LHCN-M2 (cell line): ENCODE results near the gene SIRPA. TPM values are rescaled to one million over a fixed set of nuclear protein-coding genes. Genes with fewer than 3 reads are reported as not detected.
A peak's percentile ranks its signal among the peaks of the same experiment; 100 is the strongest.

Experiments
- DNase-seq: peaks from one replicate; pipeline ENCODE4 v3.0.0-alpha.2; 2012; ENCODE audit warnings: low read depth
- polyA plus RNA-seq: library from polyadenylated mRNA; unstranded; fragments of >200 nt; gene quantifications from one replicate; pipeline ENCODE4 v1.2.1, GENCODE V29; 2012; ENCODE audit warnings: missing spikeins
- total RNA-seq: library from RNA; depleted of rRNA; stranded (reverse); fragments of >200 nt; gene quantifications from 2 replicates; pipeline ENCODE4 v1.2.3, GENCODE V29; 2014; rRNA removed

The SIRPA gene
- total RNA-seq: 7.8 and 7.9 TPM in 2 replicates
- 45.1 TPM for polyA plus RNA-seq

DNA sequence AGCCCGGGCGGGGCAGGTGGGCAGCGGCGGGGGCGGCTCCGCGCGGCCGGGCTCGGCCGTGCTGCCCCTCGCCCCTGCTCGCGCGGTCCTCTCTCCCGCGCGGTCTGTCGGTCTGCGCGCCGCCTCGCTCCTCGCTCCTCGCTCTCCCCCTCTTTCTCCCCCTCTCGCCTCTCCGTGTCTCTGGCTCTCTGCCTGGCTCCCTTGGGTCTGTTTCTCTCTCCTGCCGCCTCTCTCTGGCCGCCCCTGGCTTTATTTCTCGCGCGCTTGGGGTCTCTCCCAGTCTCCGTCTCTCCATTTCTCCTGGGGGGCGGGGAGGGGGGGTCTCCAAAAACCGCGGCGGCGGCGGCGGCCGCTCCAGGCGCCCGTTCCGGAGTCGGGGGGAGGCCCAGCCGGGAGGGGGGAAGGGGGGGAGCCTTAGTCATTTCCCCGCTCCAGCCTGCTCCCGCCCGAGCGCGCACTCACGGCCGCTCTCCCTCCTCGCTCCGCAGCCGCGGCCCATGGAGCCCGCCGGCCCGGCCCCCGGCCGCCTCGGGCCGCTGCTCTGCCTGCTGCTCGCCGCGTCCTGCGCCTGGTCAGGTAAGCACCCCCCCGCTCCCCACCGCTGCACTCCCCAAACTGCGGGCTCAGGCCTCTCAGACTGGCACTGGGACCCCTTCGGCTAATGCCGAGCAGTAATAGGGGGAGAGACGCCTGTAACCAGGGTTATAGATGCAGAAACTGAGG, at the start of gene SIRPA:
SIRPA (plus strand) TSS at position 457 of the 723 bp plus-strand sequence; CDS start at position 498, 41 bp downstream.
- DNase-seq: peak; percentile 59

DNA sequence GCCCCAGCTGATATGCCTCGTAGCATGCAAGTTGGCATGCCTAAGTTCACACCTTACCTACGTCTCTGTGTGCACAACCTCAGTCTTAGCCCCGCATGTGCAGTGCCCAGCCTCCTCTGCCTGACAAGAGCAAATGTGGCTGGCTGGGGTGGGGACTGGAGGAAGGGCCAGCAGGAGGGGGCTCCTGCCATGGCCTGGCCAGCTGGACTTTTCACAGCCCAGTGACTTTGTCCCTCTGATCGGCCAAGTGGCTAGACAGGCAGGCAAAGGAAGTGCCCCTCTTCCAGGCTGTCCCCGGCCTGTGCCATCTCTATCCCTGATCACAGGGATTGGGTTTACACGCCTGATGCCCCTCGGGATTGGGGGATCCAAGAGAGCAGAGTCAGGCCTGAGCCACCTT, 49.5 kb upstream of the SIRPA start:
- DNase-seq: no peak

DNA sequence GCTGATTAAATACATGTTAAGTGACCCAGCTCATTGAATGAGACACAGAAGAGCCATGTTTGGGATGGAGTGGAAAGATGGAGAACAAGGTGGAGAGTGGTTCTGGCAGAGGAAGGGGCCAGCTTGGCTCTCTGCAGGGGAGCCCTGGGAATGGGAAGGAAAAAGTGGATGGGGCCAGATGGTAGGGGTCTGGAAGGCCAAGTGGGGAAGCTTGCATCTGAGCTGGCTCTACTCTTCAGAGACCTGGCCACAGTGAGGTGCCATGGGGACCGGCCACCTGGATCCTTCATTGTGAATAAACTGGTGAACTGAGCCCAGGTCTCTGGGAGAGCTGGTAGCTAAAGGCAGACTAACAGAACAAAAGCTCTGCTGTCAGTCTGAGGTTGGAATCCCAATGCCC, 48.9 kb upstream of the SIRPA start:
- DNase-seq: no peak

DNA sequence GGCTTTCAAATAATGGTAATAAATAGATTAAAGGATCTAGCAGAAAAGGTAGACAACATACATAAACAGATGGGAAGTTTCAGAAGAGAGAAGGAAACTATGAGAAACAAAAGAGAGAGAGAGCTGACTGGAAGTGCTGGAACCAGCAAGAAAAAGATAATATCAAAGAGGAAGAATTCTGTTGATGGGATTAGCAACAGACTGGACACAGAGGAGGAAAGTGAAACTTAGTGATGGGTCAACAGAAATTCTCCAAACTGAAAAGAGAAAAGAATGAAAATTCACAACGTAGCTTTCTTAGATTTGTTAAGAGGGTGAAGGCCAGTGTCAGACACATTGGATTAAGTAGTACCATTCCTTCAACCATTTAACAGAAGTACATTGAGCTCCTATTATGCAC, 48.3 kb upstream of the SIRPA start:
- DNase-seq: no peak

DNA sequence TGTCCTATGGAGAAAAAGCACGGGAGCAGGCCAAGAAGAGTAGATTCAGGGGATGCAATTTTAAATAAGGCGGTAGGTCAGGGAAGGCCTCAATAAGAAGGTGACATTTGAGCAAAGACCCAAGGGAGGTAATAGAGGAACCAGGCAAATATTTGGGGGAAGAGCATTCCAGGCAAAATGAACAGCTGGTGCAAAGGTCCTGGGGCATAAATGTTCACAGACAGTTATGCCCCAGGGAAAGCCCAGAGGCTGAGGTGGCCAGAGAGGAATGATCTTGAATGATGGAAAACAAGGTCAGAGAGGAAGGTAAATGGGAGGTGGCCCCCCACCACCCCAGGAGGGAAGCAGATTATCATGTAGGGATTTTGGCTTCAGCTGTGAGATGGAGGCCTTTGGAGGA, 47.4 kb upstream of the SIRPA start:
- DNase-seq: no peak

DNA sequence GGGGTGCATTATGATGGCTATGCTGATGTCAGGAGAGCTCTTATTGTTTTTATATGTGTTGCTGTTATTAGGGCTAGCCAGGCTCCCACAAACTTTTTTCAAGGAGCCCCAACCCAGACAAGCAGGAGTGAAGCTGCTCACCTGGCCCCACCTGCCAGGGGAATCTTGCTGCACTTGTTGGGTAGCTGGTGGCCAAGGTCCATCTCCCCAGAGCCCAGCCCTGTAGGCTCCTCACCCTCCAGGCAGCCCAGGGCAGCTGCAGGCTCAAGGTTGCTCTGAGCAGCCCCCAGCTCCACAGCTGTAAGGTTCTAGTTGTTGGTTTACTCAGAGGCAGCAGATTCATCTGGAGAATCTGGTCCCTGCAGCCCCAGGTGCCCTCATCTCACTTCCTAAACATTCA, 46.8 kb upstream of the SIRPA start:
- DNase-seq: no peak

DNA sequence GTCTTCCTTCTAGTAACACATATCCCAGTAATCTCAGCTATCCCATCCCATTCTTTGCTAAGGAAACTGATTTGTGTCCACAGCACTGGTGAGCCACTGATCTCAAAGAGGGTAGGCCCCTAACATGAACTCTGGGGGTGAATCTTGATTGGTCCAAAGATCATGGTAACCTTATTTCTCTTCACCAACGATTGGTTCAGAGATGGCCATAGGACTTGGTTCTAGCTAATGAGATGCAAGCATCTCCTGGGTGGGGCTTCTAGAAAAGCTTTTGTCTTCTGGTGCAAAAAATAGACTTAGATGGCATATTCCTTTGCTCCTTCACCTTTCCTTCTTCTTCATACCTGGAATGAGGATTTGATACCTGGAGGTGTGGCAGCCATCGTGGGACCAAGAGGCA, 43.8 kb upstream of the SIRPA start:
- no peak for DNase-seq

DNA sequence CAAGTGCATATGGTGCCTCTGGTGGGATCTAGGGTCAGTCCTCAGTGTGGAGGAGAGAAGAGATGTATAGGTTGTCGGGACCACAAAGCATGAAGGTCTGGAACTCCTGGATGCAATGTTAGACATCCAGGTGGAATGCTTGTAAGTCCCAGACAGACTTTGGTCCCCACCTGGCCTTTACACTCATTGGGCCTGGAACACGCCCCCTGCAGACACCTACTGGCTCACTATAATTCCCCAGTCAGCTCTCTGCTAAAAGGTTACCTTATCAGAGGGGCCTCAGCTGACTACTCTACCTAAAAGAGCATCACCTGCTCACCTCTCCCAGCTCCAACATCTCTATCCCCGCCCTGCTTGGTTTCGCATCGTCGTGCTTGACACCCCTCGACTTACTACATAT, 41.7 kb upstream of the SIRPA start:
- DNase-seq: no peak

DNA sequence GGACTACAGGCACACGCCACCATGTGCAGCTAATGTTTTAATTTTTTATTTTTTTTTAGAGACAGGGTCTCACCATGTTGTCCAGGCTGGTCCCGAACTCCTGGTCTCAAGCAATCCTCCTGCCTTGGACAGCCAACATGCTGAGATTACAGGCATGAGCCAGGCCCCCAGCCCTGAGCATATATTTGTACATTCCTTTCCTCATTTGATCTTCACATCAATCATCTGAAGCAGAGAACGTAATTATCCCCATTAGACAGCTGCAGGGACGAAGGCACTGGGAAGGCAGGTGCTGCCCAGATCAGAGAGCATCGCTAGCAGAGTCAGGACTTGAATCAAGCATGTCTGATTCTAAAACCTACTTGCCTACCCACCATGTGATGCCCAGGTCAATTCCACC, 41.0 kb upstream of the SIRPA start:
- DNase-seq: no peak

DNA sequence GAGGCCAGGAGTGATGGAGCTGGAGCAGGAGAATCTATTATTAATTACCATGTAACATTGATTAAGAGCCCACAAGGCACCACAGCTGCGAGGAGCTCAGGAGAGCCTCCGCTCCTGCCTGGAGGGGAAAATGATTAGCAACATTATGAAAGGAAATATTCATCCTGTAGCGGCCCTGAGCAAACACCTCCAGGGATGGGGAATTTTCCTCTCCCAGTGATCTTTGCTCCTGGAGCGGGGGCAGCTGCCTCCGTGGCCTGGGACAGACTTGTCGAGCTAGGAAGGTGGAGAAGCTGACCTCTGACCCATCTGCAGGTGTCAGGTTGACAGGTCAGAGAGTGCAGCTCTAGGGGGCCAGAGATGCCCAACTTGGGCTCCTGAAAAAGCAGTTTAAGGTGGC, 40.1 kb upstream of the SIRPA start:
- no peak for DNase-seq

DNA sequence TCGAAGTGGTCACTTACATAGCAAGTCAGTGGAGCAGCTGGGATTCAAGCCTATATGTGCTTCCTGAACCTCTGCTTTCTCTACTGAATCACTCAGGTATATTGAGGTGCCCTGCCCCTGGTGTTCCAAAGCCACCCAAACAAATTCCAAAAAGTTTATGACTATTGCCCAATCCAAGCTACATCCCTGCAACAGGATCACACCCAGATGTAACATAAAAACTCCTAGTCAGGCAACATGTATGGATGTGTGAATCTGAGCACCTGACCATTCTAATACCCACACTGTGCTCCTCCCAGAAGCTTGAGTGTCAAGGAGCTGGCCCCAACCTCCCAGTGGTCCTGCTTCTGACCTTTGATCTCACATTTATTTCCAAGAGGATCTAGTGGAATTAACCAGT, 39.5 kb upstream of the SIRPA start:
- no peak for DNase-seq

DNA sequence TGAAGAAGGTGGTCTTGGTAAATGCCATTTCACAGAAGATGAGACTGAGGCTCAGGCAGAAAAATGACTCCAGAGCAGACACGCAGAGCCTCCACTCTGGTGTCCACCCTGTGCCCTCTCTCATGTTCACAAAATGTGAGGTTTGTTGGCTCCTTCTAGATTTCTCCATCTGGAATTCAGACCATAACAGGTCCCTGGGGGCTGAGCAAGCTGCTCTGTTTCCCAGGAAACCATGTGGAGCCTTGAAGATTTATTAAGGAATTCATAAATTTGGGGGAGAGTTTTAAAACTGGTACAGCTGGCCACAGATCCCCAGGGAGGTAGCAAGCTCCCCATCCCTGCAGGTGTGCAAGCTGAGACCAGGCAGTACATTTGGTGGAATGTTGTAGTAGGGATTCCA, 38.8 kb upstream of the SIRPA start:
- DNase-seq: peak; percentile 51

DNA sequence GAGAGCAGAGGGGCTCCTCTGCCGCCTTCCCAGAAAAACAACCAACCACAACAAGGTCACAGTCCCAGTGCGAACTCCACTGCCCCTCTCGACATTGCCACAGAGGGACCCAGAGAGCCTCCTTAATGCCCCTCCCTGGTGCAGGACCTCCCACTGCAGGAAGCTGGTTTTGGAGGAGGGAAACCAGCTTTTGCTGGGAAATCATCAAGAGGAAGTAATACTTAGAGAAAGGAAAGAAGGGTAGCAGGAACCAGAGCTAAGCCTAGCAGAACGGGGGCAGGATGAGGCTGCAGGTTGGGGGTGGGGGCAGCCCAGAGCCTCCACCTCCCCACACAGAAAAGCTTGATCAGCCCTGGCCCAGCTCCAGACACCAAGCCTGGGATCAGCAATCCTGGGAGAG, 37.7 kb upstream of the SIRPA start:
- no peak for DNase-seq

DNA sequence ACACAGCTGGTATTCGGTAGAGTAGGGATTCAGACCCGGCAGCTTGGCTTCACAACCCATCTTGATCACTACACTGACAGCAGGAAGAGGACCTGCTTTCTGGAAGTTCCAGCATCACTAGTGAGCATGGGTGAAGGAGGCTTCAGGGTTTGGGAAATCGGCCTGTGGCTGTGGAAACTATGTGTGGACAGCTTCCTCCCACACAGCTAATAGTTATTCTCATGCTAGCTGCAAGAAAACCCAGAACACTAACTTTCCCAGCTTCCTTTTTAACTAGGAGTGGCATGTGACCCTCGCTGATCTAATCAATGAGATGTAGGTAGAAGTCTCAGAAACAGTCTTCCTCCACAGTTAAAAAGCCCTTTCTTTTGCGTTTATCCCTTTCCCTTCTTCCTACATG, 36.3 kb upstream of the SIRPA start:
- DNase-seq: no peak

DNA sequence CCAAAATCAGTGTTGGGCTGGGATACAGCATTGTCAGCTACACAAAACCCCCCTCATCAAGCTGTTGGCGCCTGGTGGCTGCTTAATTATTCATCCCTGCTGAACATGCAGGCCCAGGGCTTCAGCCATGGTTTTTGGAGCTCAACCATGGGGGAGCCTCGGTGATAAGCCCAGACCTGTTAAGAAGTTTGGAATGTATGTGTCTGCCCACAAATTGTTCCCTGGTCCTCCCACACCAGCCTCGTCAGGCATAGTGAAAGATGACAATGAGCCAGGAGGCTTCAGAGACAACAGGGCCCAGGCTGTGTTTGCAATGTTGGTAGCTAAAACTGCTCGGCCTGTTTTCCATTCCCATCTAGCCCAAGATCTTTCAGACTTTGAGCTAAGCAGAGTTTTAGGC, 34.8 kb upstream of the SIRPA start:
- peak; percentile 61 for DNase-seq

DNA sequence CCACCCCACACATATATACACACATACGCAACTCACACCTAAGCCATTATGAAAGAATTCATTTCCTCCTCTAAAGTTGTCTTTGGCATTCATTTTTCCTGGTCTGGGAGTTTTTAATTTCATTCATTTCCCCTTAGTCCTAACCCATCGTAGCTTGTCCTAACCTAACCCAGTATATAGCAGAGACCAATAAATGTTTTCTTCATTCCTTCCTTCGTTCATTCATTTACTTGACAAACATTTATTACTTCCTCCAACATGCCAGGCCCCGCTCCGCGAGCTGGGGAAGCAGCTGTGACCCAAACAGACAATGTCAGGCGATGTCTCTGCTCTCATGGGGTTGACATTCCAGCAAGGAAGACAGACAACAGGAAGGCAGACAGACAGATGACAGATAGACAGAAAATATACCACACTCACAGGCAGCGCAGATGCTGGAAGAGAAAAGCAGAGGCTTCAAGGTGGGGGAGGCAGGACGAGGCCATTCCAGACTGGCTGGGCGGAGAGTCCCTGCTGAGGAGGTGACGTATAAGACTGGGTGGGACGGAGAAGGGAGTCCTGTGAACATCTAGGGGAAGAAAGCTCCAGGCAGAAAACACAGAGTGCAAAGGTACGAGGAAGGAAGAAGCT, 33.7 kb upstream of the SIRPA start:
- DNase-seq: no peak

DNA sequence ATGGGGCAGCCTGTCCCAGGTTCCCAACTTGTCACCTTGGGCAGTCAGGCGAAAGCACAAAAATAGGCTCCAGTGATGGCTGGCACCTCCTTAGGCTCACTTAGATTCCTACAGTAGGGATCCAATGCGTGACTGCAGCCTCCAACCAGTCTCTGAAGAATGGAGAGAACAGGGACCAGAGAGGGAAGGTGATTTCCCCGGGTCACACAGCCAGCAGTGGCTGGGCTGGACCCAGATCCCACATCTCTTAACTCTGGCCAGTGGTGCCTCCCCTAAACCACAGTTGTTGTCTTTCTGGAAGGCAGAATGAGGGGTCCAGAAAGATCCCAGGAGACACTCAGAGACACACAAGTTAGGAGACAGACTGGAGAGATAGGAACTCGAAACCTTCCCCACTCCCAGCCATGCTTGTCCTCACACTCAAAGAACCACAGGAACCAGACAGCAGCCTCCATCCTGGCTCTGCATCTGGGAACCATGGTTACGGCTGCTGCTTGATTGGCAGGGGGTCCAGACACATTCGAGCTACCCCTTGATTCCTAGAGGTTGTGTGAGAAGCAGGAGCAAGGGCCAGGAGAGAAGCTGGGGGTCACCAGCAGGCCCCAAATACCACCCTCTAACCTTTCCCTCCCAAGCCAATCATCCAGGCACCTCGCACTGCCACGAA, 33.1 kb upstream of the SIRPA start:
- no peak for DNase-seq

DNA sequence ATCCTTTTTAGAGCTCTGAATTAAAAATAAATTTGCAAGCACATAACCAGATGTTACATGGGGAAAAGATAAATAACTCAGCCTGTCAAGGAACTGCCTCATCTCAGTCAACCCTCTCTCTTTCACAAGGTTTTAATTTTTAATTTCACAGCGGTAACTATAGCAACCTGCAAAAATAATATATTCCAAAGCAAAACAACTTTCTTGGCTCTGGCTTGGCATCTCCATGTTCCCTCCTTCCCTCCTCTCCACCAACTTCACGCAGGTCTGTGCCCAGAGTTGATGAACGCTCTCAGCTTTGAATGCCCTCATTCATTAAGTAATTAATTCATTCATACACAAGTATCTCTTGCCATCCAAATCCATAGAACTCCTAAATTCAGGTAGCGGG, 32.5 kb upstream of the SIRPA start:
- no peak for DNase-seq

DNA sequence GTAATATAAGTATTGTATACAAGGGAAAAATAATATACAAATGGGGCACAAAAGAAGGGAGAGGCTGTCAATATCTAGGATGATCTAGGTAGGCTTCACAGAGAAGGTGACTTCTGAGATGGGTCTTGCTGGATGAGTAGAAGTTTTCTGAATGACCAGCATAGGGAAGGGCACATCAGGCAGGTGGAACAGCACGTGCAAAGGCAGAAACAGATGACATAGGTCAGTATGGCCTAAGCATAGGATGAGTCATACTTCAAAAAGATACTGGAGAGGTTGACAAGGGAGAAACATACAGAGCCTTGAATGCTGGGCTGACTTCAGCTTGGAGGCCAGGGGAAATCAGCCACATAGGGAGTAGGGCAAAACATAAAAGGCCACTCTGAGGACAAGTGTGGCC, 31.9 kb upstream of the SIRPA start:
- DNase-seq: no peak

DNA sequence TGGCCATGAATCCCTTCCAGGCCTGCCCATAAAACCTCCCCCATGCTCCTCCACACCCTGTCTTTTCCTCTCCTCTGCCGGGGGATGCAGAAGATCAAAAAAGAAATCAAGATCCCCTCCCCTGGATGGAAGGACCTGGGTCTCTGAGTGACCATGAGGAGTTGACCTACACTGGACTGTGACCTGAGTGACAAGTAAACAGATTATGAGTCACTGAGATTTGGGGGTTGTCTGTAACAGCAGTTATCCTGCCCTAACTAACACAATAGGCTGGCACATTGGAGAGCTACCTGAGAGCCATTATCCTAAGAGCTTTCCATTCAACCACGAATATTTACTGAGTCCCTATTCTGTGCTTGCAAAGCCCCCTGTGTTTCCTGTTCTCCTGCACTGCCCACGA, 28.4 kb upstream of the SIRPA start:
- no peak for DNase-seq

DNA sequence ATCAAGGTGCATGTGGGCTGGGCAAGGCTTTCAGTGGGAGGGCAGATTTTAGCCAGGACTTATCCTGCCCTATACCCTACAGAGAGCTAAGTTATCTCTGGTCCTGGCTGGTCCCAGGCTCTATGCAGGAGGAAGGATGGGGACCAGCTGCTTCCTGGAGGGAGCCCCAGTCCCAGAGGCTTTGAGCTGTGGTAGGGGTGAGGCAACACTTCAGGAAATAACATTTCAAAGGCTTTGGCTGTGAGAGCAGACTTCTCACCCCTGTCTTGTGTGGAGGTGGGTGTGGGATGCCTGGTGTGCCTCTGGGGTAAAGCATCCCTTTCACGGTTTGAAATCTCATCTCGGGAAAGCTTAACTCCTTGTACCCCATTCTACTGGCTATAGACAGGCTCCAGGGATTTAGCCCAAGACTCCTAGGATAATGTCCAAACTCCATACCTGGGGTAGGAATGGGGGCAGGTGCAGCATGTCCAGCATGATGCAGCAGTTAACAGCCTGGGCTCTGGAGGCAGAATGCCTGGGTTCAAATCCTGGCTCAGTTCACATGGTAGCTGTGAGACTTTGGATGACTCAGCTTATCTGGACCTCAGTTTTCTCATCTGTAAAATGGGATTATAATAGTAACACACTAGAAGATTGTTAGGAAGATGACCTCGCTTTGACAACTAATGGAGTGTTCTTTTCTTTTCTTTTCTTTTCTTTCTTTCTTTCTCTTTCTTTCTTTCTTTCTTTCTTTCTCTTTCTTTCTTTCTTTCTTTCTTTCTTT, 27.5 kb upstream of the SIRPA start:
- DNase-seq: no peak

DNA sequence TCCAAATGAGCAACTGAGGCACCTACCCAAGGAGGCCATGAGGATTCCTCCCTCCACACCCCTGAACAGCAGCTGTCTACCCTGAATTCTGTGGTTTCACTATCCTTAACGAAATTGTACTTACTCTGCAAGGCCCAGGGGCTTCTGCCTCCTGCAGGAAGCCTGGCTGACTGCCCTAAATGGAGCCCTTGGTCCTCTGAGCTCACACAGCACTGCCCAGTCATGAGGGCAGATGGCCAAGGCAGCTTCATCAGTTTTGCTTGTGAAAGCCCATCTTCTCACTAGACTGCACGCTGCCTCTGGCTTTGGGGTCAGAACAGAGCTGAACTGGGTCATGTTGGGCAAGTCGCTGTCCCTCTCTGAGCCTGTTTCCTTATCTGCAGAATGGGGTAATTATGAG, 26.4 kb upstream of the SIRPA start:
- peak; percentile 41 for DNase-seq
